ENCODE results near the gene PPP6R2. TPM values are rescaled to one million over a fixed set of nuclear protein-coding genes. Genes with fewer than 3 reads are reported as not detected.

PPP6R2 gene
- total and polyA plus RNA-seq, 2 of the 8 experiments (the other 6 are each of a cell fraction or from before 2014, with no cell fraction given), result 25.0 to 32.2 TPM

DNA sequence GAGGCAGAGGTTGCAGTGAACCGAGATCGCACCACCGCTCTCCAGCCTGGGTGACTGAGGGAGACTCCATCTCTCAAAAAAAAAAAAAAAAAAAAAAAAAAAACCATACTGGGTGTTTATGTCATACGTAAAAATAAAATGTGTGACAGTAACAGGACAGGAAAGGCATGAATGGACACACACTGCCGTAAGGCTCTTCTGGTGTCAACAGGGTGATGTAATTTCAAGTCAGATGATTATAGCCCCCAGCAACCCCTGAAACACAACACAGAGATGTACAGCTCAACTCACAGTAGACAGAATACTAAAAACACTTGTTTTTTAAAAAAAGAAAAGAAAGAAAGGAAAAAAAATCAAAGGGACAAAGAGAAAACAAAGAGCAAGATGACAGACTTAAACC, 109.5 kb downstream of the PPP6R2 start (continued):
- TF ChIP-seq CTBP2 (IDR thresholded peaks at IDR 0.05; ENCODE audit: borderline replicate concordance, insufficient read depth, insufficient read length, low read length) (no peak), RAD21 (IDR thresholded peaks at IDR 0.05 in 1 of 2, conservative IDR thresholded peaks at IDR 0.05 in 1 of 2; ENCODE audit: low read depth in 2 of 2, low read length in 2 of 2) (no peak), CHD2 (IDR thresholded peaks at IDR 0.05; ENCODE audit: low read length) (no peak), PHF8 (conservative IDR thresholded peaks at IDR 0.05; ENCODE audit: low read depth, low read length) (no peak)
- TF ChIP-seq, protein P1, sequence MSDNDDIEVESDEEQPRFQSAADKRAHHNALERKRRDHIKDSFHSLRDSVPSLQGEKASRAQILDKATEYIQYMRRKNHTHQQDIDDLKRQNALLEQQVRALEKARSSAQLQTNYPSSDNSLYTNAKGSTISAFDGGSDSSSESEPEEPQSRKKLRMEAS (IDR thresholded peaks at IDR 0.05), result no peak
